Anterior cingulate cortex (tissue), 58 donors: ENCODE data around the gene RHOF.

ENCODE experiments used
- DNase-seq, 58 donors: peaks; one replicate each; lab custom pipeline; 2025; lab: John Stamatoyannopoulos, UW

Gene RHOF

GRCh38 chr12:121793440-121793837 lies at the start of gene RHOF:
RHOF (minus strand) TSS chr12:121793688; CDS start chr12:121793633, 55 bp downstream.
- DNase-seq, result peak in 1 of 58 donors; percentile 46

- no peak for DNase-seq
These were observed 46.7 kb upstream of the RHOF start for GRCh38 chr12:121839993-121840761.

- DNase-seq, result peak; percentile 28 to 96 (median 89)
These were observed 45.9 kb upstream of the RHOF start for GRCh38 chr12:121839106-121839992.

- DNase-seq, result no peak
These were observed 44.6 kb upstream of the RHOF start for GRCh38 chr12:121838126-121838525.

- no peak for DNase-seq
These were observed 44.2 kb upstream of the RHOF start for GRCh38 chr12:121837680-121838079.

- DNase-seq, result no peak
These were observed 38.2 kb upstream of the RHOF start for GRCh38 chr12:121831571-121832245.

- no peak for DNase-seq
These were observed 37.2 kb upstream of the RHOF start for GRCh38 chr12:121830588-121831265.

- DNase-seq, result no peak
These were observed 36.6 kb upstream of the RHOF start for GRCh38 chr12:121830134-121830533.

GRCh38 chr12:121829250-121829918 lies 35.9 kb upstream of the RHOF start:
- DNase-seq, result no peak

- DNase-seq, result no peak
These were observed 35.3 kb upstream of the RHOF start for GRCh38 chr12:121828826-121829225.

GRCh38 chr12:121828306-121828705 lies 34.8 kb upstream of the RHOF start:
- no peak for DNase-seq

- no peak for DNase-seq
These were observed 34.0 kb upstream of the RHOF start for GRCh38 chr12:121827351-121828099.

GRCh38 chr12:121826318-121827150 lies 33.0 kb upstream of the RHOF start:
- no peak for DNase-seq

- no peak for DNase-seq
These were observed 31.6 kb upstream of the RHOF start for GRCh38 chr12:121825041-121825523.

- no peak for DNase-seq
These were observed 30.2 kb upstream of the RHOF start for GRCh38 chr12:121823727-121824115.

GRCh38 chr12:121823101-121823726 lies 29.7 kb upstream of the RHOF start:
- no peak for DNase-seq

- DNase-seq, result no peak
These were observed 29.1 kb upstream of the RHOF start for GRCh38 chr12:121822393-121823100.
